Measurements from ENCODE around the gene ESRRG. TPM values are rescaled to one million over a fixed set of nuclear protein-coding genes. Genes with fewer than 3 reads are reported as not detected.

Gene ESRRG
- total and polyA plus RNA-seq, 2 donors (not counting 3 experiments of a cell fraction or from before 2014, with no cell fraction given): not detected

GRCh38 chr1:216553766-216554165, 169.5 kb downstream of the ESRRG start:
- no peak for DNase-seq (ENCODE audit: low read depth, low spot score)
- H3K9me1 ChIP-seq (replicated peaks; ENCODE audit: control insufficient read depth, extremely low read depth, insufficient read depth, low read length): peaks cover 2% of the 10 kb centered on the region
- H3K9me3 ChIP-seq (replicated peaks; ENCODE audit: control insufficient read depth, insufficient read depth, low read length): no peaks in the 10 kb centered on the region
- H3K27ac ChIP-seq (ENCODE audit: insufficient read depth, low read depth, low read length): no peak overlapping the region
- intact Hi-C loops (cut with micrococcal nuclease): no loop called here
- H3K9ac ChIP-seq (replicated peaks; ENCODE audit: extremely low read depth, insufficient read depth, low read length): no peak overlapping the region
- H3K36me3 ChIP-seq (ENCODE audit: control insufficient read depth in 2 of 2, extremely low read depth in 1 of 2, insufficient read depth in 2 of 2, low read length in 2 of 2): no peaks in the 10 kb centered on the region
- H3K27me3 ChIP-seq (ENCODE audit: control insufficient read depth in 2 of 2, insufficient read depth in 2 of 2, low read length in 2 of 2): no peaks in the 10 kb centered on the region
- no peaks in the 10 kb centered on the region for H3K79me2 ChIP-seq (ENCODE audit: control insufficient read depth, insufficient read depth, low read length)
- no peak overlapping the region for H3K4me2 ChIP-seq (ENCODE audit: insufficient read depth, low read length)
- H3K4me1 ChIP-seq (ENCODE audit: control insufficient read depth, extremely low read depth, insufficient read depth, low read length): no peaks in the 10 kb centered on the region
- no peak for FAIRE-seq
- H4K20me1 ChIP-seq (replicated peaks; ENCODE audit: control insufficient read depth, extremely low read depth, insufficient read depth, low read length): no peaks in the 10 kb centered on the region
- no TSS peak for BruUV-seq (replicated peaks)
- no peak overlapping the region for H3K4me3 ChIP-seq (replicated peaks in 1 of 3; ENCODE audit: insufficient read depth in 1 of 3, low read depth in 1 of 3, low read length in 3 of 3)
- dilution Hi-C loops (cut with MboI; ENCODE audit: extremely low pct_ligation_motif_present, low sequenced_read_pairs): no loop called here
- ChIA-PET POLR2A (no interaction called here), CTCF (no interaction called here)
- no peak for TF ChIP-seq MAX (IDR thresholded peaks at IDR 0.05; ENCODE audit: insufficient read depth, insufficient read length)
- no peak for TF ChIP-seq CTCF (IDR thresholded peaks at IDR 0.05; ENCODE audit: extremely low read depth in 1 of 2, insufficient read depth in 1 of 2, low read depth in 1 of 2, low read length in 2 of 2)
- no peak for TF ChIP-seq POLR2AphosphoS5 (IDR thresholded peaks at IDR 0.05; ENCODE audit: insufficient read depth, low read depth, low read length)
- TF ChIP-seq EZH2 (IDR thresholded peaks at IDR 0.05; ENCODE audit: borderline replicate concordance, low read depth, low read length, severe bottlenecking): no peak
- no peak for TF ChIP-seq POLR2A (IDR thresholded peaks at IDR 0.05; ENCODE audit: low read depth, low read length)
- TF ChIP-seq JUN (IDR thresholded peaks at IDR 0.05; ENCODE audit: borderline replicate concordance, insufficient read depth, insufficient read length, low read depth): no peak
- TF ChIP-seq MYC (IDR thresholded peaks at IDR 0.05; ENCODE audit: low read depth, low read length): no peak
- TF ChIP-seq FOS (IDR thresholded peaks at IDR 0.05; ENCODE audit: borderline replicate concordance, insufficient read depth, low read length): no peak
- no peak for TF ChIP-seq GATA2 (IDR thresholded peaks at IDR 0.05; ENCODE audit: insufficient read depth, insufficient read length, low read depth, low read length)
- H2AFZ ChIP-seq (ENCODE audit: low read depth, low read length): no peak overlapping the region
